Gastrocnemius medialis (tissue), 4 donors: ENCODE data around the gene ANKRD31. TPM values are rescaled to one million over a fixed set of nuclear protein-coding genes. Genes with fewer than 3 reads are reported as not detected.
A peak's percentile ranks its signal among the peaks of the same experiment; 100 is the strongest.

Source experiments
- ATAC-seq, 2 donors: fragments of 150-250 bp; one replicate each; pipeline ENCODE4 v1.9.1; 2016
- DNase-seq, 2 donors: peaks; one replicate each; pipeline ENCODE4 v3.0.0-alpha.2; 2019
- H3K27ac ChIP-seq, 4 donors: fragments of 200-600 bp; sonication (generic); 1 replicate in 1 of 4; 2 replicates in 3 of 4; pipeline ENCODE4 v1.5.1; 2016 to 2018; ENCODE audit warnings: mild to moderate bottlenecking in 2 of 4, moderate library complexity in 1 of 4
- H3K27me3 ChIP-seq, 3 donors: fragments of 200-600 bp; sonication (generic) in 2 of 3; 1 replicate in 1 of 3; 2 replicates in 2 of 3; pipeline versions ENCODE4 v1.5.1 to v1.6.0; 2016 to 2019; ENCODE audit warnings: mild to moderate bottlenecking in 1 of 3, moderate library complexity in 1 of 3
- H3K36me3 ChIP-seq, 2 donors: fragments of 200-600 bp; sonication (generic) in 1 of 2; one replicate each; pipeline ENCODE4 v1.5.1; 2017 to 2018
- H3K4me1 ChIP-seq, 2 donors: fragments of 200-600 bp; sonication (generic) in 1 of 2; one replicate each; pipeline ENCODE4 v1.5.1; 2016 to 2017; ENCODE audit warnings: mild to moderate bottlenecking in 2 of 2
- H3K4me3 ChIP-seq, 4 donors: fragments of 200-600 bp; sonication (generic) in 3 of 4; 1 replicate in 1 of 4; 2 replicates in 3 of 4; pipeline ENCODE4 v1.5.1; 2016 to 2019; ENCODE audit warnings: mild to moderate bottlenecking in 2 of 4
- H3K9me3 ChIP-seq, 3 donors: fragments of 200-600 bp; sonication (generic) in 2 of 3; 1 replicate in 1 of 3; 2 replicates in 2 of 3; pipeline ENCODE4 v1.5.1; 2016 to 2019
- POLR2A ChIP-seq, 2 donors: fragments of 450-650 bp; IDR thresholded peaks; one replicate each; pipeline ENCODE4 v1.6.1; 2017; ENCODE audit warnings: antibody characterized with exemption in 2 of 2, mild to moderate bottlenecking in 2 of 2, moderate library complexity in 2 of 2
- in situ Hi-C, 4 donors: fragments of 200-750 bp; cut with MboI; loops; one replicate each; pipeline versions ENCODE4 v1.15.0 to v1.8.0; 2017; ENCODE audit warnings: low sequenced_read_pairs in 4 of 4
- intact Hi-C: fragments of 100-400 bp; cut with DNase I; formaldehyde crosslinking; loops from one replicate; pipeline ENCODE4 v1.15.1; 2023; ENCODE audit warnings: low total_unique reads
- total RNA-seq, 4 donors: library from RNA; depleted of rRNA; stranded (reverse); fragments of >200 nt; gene quantifications; one replicate each; pipeline versions ENCODE4 v1.1.0 to v1.2.3, GENCODE V29; 2016
- TF ChIP-seq, protein P1 (sequence below), 5 experiments: fragments of 450-650 bp in 3 of 5; fragments of 200-600 bp in 2 of 5; sonication (generic) in 2 of 5; IDR thresholded peaks in 4 of 5; conservative IDR thresholded peaks in 1 of 5; 1 replicate in 4 of 5; 2 replicates in 1 of 5; pipeline ENCODE4 v1.5.1; 2016 to 2019; ENCODE audit warnings: antibody characterized with exemption in 5 of 5, mild to moderate bottlenecking in 3 of 5, moderate library complexity in 3 of 5

Gene ANKRD31
- total RNA-seq, 4 donors from 2014 or later: 0.03 TPM; not detected in 3

DNA sequence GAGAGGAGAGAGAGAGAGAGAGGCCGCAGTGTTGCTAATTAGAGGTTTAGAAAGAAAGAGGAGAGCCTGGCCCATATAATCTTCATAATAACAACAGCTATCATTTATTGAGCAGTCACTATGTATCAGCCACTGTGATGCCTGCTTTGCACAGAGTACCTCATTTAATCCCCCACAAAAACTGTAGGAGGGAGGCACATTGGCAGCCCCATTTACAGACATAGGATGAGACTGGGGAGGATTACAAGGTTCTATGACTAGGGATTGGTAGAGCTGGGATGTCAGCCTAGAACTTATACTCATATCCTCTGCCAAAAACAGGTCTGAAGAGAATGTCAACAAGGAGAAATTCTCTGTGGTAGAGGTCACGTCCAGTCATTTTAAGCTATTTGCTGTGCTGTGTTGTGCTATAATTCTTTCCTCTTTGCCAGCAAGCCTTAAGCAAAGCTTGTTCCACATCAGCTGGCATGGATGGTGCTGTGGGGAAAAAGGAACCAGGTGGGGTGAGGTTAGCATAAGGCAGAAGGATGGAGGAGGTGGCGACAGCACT lies 177.6 kb downstream of the ANKRD31 start:
- DNase-seq (no peak), ATAC-seq (no peak)
- TF ChIP-seq, protein P1, sequence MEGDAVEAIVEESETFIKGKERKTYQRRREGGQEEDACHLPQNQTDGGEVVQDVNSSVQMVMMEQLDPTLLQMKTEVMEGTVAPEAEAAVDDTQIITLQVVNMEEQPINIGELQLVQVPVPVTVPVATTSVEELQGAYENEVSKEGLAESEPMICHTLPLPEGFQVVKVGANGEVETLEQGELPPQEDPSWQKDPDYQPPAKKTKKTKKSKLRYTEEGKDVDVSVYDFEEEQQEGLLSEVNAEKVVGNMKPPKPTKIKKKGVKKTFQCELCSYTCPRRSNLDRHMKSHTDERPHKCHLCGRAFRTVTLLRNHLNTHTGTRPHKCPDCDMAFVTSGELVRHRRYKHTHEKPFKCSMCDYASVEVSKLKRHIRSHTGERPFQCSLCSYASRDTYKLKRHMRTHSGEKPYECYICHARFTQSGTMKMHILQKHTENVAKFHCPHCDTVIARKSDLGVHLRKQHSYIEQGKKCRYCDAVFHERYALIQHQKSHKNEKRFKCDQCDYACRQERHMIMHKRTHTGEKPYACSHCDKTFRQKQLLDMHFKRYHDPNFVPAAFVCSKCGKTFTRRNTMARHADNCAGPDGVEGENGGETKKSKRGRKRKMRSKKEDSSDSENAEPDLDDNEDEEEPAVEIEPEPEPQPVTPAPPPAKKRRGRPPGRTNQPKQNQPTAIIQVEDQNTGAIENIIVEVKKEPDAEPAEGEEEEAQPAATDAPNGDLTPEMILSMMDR (IDR thresholded peaks at IDR 0.05 in 4 of 5, conservative IDR thresholded peaks at IDR 0.05 in 1 of 5): no peak
- in situ Hi-C loops: no loop called here
- no peaks in the 10 kb centered on the region for H3K9me3 ChIP-seq
- H3K36me3 ChIP-seq: no peaks in the 10 kb centered on the region
- H3K27ac ChIP-seq: no peak overlapping the region
- no peaks in the 10 kb centered on the region for H3K27me3 ChIP-seq
- intact Hi-C loops: loop anchor here (10.0 kb wide), 1 partner anchor 1494 kb away; the partner anchor contains the start of genes ANKRA2 and UTP15
- no peak overlapping the region for H3K4me3 ChIP-seq
- H3K4me1 ChIP-seq: peaks cover 0 to 10% of the 10 kb centered on the region in 2 donors

DNA sequence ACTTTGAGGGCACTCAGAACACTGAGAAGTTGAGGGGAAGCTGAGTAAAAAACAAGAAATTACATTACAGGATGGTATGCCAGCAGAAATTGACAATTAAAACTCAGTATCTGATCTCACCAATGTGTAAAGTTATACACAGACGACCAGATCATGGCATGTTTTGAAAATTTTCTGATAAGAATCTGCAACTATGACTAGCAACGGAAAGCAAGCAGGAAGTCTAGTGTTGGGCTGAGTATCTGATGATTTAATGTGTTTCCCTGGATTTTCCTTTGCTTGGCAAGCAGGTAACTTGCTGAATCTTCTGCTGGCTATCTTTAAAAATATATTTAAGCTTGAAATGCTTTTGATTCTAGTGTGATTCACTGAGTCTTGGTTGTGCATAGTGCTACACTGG lies 179.1 kb downstream of the ANKRD31 start:
- intact Hi-C loops (loop anchor here (10.0 kb wide), 1 partner anchor 1493 kb away; the partner anchor contains the start of genes ANKRA2 and UTP15), in situ Hi-C loops (no loop called here)
- Histone ChIP-seq H3K4me3 (no peak overlapping the region), H3K27ac (no peak overlapping the region), H3K36me3 (no peaks in the 10 kb centered on the region), H3K27me3 (no peaks in the 10 kb centered on the region), H3K9me3 (no peaks in the 10 kb centered on the region), H3K4me1 (peaks cover 0 to 10% of the 10 kb centered on the region in 2 donors)
- TF ChIP-seq, protein P1 (IDR thresholded peaks at IDR 0.05 in 4 of 5, conservative IDR thresholded peaks at IDR 0.05 in 1 of 5): no peak
- TF ChIP-seq POLR2A (IDR thresholded peaks at IDR 0.05): no peak
- DNase-seq (no peak), ATAC-seq (no peak)

DNA sequence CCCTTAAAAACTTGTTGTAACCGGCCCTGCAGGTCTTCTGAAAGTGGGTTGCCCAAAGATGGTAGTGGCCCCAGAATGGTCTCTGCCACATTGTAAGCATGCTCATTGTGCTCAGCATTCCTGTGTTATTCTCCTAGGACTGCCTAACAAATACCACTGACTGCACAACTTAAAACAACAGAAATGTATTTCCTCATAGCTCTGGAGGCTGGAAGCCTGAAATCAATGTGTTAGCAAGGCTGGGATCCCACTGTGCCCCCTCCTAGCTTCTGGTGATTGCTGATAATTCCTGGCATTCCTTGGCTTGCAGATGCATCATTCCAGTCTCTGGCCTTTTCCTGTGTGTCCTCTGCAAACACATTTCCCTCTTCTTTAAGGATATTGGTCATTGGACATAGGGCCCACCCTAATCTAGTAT lies 180.9 kb downstream of the ANKRD31 start:
- Histone ChIP-seq H3K36me3 (no peaks in the 10 kb centered on the region), H3K27ac (no peak overlapping the region), H3K4me1 (peaks cover 11 to 15% of the 10 kb centered on the region in 2 donors), H3K4me3 (no peak overlapping the region), H3K9me3 (no peaks in the 10 kb centered on the region), H3K27me3 (no peaks in the 10 kb centered on the region)
- ATAC-seq (no peak), DNase-seq (no peak)
- no peak for TF ChIP-seq POLR2A (IDR thresholded peaks at IDR 0.05)
- TF ChIP-seq, protein P1 (IDR thresholded peaks at IDR 0.05 in 4 of 5, conservative IDR thresholded peaks at IDR 0.05 in 1 of 5): no peak
- intact Hi-C loops: loop anchor here (10.0 kb wide), 1 partner anchor 1491 kb away; the partner anchor contains the start of genes ANKRA2 and UTP15
- in situ Hi-C loops: no loop called here

DNA sequence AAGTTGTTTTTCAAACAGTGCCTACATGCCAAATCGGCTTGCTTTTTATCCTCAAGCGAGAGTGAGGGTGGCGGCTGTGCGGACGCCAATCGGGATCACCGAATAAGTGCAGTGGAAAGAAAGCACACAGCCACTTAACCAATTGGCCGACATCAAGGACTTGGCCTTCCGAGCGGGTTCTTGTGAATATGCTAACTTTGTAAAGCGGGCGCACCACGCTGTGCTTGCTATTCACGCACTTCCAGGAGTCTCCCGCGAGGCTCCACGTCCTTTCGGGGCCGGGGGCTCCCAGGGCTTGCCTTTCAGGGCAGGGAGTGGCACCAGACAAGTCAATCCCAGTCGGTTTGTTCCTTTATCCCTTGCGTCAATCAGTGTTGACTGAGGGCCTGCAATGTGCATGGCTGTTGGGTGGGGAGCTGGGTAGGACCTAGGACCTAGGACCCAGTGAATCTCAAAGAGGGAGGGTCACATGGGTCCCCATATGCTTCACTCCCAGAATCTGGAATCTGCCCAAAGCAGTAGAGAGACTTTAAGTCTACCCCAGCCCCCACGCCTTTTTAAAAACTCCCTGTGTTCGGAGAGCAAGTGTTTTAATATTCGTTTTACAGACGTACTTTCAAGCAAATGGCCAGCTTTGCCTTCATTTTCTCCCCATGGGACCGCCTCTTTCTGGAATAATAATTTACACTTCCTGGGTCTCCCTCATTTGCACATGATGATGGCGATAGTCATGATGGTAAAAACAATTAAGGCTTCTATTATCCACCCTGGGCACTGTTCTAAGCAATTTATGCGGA lies 182.3 kb downstream of the ANKRD31 start:
- ATAC-seq (peak in 1 of 2 donors; percentile 24), DNase-seq (peak in 1 of 2 donors; percentile 13)
- peaks cover 11 to 15% of the 10 kb centered on the region in 2 donors for H3K4me1 ChIP-seq
- H3K9me3 ChIP-seq: no peaks in the 10 kb centered on the region
- H3K36me3 ChIP-seq: no peaks in the 10 kb centered on the region
- intact Hi-C loops (loop anchor here (10.0 kb wide), 1 partner anchor 1490 kb away; the partner anchor contains the start of genes ANKRA2 and UTP15), in situ Hi-C loops (no loop called here)
- H3K27me3 ChIP-seq: no peaks in the 10 kb centered on the region
- TF ChIP-seq, protein P1 (IDR thresholded peaks at IDR 0.05 in 4 of 5, conservative IDR thresholded peaks at IDR 0.05 in 1 of 5): no peak
- TF ChIP-seq POLR2A (IDR thresholded peaks at IDR 0.05): no peak
- peak overlapping the region; percentile 75 to 87 (median 86) for H3K27ac ChIP-seq
- peak overlapping the region; percentile 74 to 86 (median 77) for H3K4me3 ChIP-seq
